Smooth muscle cell of the brain vasculature (primary cell): Measurements from ENCODE around the gene BMP2K.
"Not testable (repeated sequence)": the region's sequence is repeated elsewhere in the genome, so short reads cannot be mapped to it uniquely, and the experiment has no call there.

ENCODE experiments used
- DNase-seq: peaks from one replicate; pipeline ENCODE4 v3.0.0-alpha.2; 2012; ENCODE audit warnings: low read depth, low spot score

The BMP2K gene

GRCh38 chr4:78788007-78788889 lies 12.1 kb downstream of the BMP2K start:
- no peak for DNase-seq

DNA sequence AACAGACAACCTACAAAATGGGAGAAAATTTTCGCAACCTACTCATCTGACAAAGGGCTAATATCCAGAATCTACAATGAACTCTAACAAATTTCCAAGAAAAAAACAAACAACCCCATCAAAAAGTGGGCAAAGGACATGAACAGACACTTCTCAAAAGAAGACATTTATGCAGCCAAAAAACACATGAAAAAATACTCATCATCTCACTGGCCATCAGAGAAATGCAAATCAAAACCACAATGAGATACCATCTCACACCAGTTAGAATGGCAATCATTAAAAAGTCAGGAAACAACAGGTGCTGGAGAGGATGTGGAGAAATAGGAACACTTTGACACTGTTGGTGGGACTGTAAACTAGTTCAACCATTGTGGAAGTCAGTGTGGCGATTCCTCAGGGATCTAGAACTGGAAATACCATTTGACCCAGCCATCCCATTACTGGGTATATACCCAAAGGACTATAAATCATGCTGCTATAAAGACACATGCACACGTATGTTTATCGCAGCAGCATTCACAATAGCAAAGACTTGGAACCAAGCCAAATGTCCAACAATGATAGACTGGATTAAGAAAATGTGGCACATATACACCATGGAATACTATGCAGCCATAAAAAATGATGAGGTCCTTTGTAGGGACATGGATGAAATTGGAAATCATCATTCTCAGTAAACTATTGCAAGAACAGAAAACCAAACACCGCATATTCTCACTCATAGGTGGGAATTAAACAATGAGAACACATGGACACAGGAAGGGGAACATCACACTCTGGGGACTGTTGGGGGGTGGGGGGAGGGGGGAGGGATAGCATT lies 19.7 kb downstream of the BMP2K start:
- DNase-seq: not testable (repeated sequence)

DNA sequence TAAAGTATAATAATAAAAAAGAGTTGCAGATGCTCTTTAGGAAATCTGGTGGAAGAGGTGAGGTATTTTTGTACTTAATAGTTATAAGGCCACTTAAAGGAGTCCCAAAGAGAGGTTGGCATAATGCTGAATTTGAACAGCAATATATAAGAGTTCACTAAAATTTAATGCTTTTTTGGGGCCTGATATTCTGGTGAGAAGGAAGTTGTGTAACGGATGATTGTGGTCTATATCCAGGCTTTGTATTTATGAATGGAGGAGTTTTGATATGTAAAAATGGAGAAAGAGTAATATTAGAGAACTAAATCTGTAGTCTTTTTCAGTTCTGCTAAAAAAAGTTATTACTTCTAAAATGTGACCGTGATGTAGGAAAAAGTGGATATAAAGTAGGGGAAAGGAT lies 20.4 kb downstream of the BMP2K start:
- DNase-seq: no peak

DNA sequence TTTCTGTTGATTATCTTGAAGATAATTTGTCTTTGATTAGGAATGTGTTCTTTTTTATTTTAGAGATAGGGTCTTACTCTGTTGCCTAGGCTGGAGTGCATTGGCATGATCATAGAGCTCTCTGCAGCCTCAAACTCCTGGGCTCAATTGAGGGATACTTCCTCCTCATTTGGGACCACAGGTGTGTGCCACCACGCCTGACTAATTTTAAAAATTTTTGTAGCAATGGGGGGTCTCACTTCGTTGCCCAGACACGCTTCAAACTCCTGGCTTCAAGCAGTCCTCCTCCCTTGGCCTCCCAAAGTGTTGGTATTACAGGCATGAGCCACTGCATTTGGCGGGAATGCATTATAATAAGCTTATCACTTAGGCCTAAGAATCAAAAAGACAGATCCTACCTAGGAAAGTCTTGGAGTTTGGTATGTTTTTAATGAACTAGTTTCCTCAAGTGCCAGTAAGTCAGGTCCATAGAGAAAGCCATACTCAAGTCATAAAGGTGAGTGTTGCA lies 21.7 kb downstream of the BMP2K start:
- no peak for DNase-seq

GRCh38 chr4:78799551-78800495 lies 23.7 kb downstream of the BMP2K start:
- DNase-seq: no peak

- DNase-seq: no peak
Measured at GRCh38 chr4:78800965-78801364, 24.8 kb downstream of the BMP2K start.

DNA sequence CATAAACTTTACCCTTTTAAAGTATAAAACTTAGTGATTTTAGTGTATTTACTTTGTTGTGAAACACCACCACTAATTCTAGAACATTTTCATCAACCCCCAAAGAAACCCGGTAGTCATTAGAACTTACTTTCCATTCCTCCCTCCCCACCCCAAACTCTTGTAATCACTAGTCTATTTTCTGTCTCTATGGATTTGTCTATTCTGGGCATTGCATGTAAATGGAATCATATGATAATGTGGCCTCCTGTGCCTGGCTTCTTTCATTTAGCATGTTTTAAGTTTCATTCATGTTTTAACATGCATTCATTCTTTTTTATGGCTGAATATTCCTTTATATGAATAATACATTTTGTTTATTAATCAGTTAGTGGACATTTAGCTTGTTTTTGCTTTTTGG lies 27.8 kb downstream of the BMP2K start:
- no peak for DNase-seq

GRCh38 chr4:78806943-78807460 lies 30.9 kb downstream of the BMP2K start:
- no peak for DNase-seq

GRCh38 chr4:78809295-78809694 lies 33.1 kb downstream of the BMP2K start:
- no peak for DNase-seq

DNA sequence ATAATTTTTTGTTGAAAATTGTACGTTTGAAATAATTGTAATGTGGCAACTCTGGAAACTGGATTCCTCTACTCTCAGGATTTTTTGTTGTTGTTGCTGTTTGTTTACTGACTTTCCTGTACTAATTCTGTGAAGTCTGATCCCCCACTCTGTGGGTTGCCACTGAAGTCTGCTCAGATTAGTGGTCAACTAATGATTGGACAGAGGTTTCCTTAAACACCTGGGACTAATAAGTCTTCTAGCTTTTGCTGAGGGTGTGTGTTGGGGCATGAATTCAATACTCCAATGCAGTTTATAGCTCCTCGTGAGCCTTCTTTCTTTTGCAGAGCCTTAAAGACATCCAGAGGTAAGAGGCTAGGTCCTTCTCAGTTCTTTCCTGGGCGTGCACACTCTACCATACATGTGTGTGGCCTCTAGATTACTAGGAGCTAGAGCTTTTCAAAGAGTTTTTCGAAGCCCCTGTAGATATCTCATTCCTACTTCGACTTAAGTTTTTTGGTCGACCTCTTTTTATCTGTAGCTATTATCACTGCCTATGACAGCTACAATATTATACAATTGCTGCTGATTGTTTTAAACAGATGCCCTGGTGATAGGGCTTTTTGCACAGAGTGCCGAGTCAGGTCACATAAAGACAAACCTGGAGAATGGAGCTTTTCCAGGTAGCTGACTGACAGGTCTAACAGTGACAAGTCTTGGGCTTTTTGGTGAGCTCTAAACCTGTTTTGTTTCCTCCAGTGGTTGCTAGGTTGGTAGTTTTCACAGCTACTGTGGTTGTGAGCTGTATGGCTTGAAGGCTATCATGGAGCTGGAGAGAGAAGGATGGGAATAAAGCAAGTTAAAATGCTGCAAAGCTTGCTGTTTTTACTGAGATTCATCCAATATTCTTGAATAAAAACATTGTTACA lies 34.0 kb downstream of the BMP2K start:
- no peak for DNase-seq

DNA sequence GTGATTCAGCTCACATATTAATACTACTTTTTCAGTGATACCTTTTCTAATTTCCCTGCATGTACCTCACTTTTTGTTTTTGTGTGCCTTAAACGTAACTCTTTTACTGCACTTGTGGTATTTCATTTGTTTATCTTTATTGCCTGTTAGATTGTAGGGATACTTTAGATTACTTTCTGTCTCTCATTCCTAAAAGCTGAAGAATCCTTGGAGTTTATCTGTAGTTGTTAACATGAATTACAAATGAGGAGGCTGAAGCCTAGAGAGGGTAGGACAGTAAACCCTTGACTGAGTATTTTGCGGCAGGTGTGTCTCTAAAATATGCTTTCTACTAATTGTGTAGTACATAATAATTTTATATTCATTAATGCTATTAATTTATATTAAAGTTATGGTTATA lies 34.9 kb downstream of the BMP2K start:
- no peak for DNase-seq

DNA sequence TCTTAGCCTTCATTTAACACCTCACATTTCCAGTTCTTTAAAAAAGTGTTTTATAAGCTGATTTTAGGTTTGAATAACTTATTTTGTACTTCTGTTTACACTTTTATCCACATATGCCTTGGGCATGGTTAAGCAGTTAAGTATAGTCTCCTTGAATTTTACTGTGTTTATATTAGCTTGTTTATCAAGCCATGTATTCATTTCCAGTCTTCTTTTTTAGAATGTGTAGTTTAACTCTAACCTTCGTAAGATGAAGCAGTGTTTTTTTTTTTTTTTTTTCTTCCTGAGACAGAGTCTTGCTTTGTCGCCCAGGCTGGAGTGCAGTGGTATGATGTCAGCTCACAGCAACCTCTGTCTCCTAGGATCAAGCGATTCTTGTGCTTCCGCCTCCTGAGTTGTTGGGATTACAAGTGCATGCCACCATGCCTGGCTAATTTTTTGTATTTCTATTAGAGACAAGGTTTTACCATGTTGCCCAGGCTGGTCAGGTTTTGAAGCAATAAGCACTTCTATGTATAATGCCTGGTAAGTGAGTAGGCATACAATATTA lies 42.5 kb downstream of the BMP2K start:
- DNase-seq: no peak

DNA sequence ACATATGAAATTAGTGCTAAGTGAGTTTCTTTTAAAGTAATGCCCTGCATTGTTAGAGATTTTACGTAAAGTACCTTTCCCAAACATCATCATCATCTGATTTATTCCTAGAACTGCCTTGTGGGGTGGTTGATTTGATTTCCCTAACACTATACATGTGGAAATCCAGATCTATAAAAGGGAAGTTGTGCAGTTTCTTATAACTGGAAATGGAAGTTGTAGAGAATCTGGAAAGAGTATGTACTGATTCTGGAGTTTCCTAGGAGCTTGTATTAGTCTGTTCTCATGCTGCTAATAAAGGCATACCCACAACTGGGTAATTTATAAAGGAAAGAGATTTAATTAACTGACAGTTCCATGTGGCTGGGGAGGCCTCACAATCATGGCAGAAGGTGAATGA lies 47.9 kb downstream of the BMP2K start:
- no peak for DNase-seq

DNA sequence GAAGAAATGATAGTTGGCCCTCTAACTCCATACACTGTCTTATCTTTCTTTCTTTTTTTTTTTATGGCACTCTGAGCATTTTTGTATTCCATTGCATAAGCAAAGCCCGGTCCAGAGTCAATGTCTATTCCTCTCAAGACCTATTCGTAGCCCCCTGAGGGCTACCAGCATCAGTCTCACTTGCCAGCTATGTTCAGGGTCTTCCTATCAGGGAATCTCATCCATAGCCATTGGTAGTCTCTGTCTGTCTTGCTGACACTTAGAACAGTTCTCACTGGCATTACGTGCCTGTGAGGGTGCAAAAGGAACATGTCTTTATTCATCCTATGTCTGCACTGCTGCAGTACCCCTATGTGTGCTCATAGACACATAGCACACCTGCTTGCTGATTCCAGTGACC lies 51.0 kb downstream of the BMP2K start:
- no peak for DNase-seq

- no peak for DNase-seq
Measured at GRCh38 chr4:78829296-78829695, 53.1 kb downstream of the BMP2K start.

DNA sequence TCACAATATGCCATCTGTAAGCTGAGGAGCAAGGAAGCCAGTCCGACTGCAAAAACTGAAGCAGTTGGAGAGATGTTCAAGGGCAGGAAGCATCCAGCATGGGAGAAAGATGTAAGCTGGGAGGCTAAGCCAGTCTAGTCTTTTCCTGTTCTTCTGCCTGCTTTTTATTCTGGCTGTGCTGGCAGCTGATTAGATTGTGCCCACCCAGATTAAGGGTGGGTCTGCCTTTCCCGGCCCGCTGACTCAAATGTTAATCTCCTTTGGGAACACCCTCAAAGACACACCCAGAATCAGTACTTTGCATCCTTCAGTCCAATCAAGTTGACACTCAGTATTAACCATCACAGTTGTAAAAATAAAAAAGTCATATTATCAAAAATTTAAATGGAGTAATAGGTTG lies 63.5 kb downstream of the BMP2K start:
- DNase-seq: not testable (repeated sequence)

DNA sequence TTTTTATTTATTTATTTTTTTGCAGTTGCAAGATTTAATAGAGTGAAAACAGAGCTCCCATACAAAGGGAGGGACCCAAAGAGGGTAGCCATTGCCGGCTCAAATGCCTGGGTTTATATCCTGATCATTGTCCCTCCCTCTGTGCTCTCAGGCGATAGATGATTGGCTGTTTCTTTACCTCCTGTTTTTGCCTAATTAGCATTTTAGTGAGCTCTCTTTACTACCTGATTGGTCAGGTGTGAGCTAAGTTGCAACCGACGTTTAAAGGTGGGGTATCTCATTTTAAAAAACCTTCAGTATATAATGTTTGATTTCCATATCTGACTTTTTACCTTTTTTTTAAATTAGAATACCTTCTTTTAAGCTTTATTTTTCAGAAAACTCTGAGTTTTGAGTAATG lies 64.1 kb downstream of the BMP2K start:
- not testable (repeated sequence) for DNase-seq

DNA sequence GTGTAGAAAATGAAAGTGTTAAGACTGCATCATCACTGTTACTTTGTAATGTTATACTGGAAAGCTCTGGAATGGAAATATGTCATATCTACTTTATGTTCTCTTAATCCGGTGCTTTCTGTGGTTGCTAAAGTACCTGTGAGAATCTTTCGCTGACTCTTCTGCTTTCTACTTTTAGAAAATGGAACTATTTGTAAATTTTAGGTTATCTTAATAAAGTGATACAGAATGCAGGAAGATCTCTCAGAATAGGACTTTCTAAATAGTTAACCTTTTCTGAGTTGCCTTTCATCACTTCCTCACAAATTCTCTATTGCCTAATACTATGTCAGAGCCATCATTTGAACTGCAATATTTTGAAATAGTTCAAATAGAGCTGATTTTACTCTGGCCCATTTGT lies 69.3 kb downstream of the BMP2K start:
- DNase-seq: no peak

DNA sequence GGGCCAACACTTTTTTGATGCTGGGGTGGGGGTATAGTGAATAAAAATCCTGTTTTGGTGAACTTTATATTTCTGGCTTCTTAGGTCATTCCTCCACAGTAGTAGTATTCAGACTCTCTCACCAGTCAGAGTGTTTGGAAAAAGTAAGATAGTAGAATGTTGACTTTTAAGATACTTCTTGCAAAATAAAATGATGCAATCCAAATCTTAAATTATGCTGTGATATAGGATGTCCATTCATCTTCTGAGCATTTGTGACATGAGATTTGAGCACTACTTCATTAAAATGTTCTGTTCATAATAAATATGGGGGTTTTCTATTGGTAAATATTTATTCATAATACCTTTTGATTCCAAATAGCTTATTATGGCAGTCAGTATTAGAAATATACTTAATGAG lies 70.1 kb downstream of the BMP2K start:
- no peak for DNase-seq

DNA sequence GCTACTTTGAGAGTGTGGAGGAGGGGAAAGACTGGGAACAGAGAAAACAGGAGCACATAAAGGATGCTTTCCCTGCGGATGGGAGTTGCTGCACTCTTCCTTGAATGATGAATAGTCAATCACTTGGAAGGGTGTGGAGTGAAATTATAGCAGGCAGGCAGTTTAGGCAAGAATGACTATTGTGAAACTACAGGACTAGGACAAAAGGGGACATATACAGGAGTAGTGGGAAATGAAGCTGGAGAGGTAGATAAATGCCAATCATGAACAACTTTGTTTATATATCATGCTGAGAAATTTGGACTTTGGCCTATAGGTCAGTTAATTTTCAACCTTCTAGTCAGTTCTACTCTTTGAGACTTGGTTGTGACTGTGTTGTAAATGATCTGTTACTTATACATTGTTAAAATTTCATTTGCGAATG lies 86.2 kb downstream of the BMP2K start:
- no peak for DNase-seq
